Endodermal cell (in vitro differentiated cells): ENCODE results near the gene PFKFB2. TPM values are rescaled to one million over a fixed set of nuclear protein-coding genes. Genes with fewer than 3 reads are reported as not detected.

ENCODE experiments used
- DNase-seq: peaks from one replicate; pipeline ENCODE4 v3.0.0-alpha.2; 2017
- H3K27ac ChIP-seq: 2 replicates; pipeline ENCODE4 v1.5.1; 2013; ENCODE audit warnings: mild to moderate bottlenecking, low read depth, low read length, moderate library complexity
- H3K27me3 ChIP-seq: 2 replicates; pipeline ENCODE4 v1.6.1; 2013; ENCODE audit warnings: mild to moderate bottlenecking, low read length, moderate library complexity; ENCODE audit not compliant: insufficient read depth, control insufficient read depth, poor library complexity, severe bottlenecking
- H3K36me3 ChIP-seq: 2 replicates; pipeline ENCODE4 v1.7.0; 2013; ENCODE audit warnings: mild to moderate bottlenecking, low read length, moderate library complexity; ENCODE audit not compliant: control insufficient read depth, insufficient read depth
- H3K4me1 ChIP-seq: one replicate; pipeline ENCODE4 v1.7.0; 2013; ENCODE audit warnings: low read length; ENCODE audit not compliant: control insufficient read depth, insufficient read depth
- H3K4me3 ChIP-seq: 2 replicates; pipeline ENCODE4 v1.5.1; 2013; ENCODE audit warnings: mild to moderate bottlenecking, low read length, moderate library complexity
- H3K9ac ChIP-seq: 2 replicates; pipeline ENCODE4 v1.6.1; 2013; ENCODE audit warnings: mild to moderate bottlenecking, low read length, moderate library complexity; ENCODE audit not compliant: poor library complexity, severe bottlenecking; ENCODE audit errors: extremely low read depth
- H3K9me3 ChIP-seq: 2 replicates; pipeline ENCODE4 v1.6.1; 2013; ENCODE audit warnings: mild to moderate bottlenecking, low read length, moderate library complexity; ENCODE audit not compliant: control insufficient read depth
- H3K27ac Mint-ChIP-seq: 2 replicates; pipeline ENCODE4 v1.8.0; 2020; ENCODE audit warnings: mixed read lengths
- H3K27me3 Mint-ChIP-seq: 2 replicates; pipeline ENCODE4 v1.8.0; 2021; ENCODE audit warnings: mild to moderate bottlenecking, mixed read lengths; ENCODE audit not compliant: insufficient read depth
- H3K36me3 Mint-ChIP-seq: 2 replicates; pipeline ENCODE4 v1.8.0; 2020; ENCODE audit warnings: low read depth, mixed read lengths
- H3K4me1 Mint-ChIP-seq: 2 replicates; pipeline ENCODE4 v1.8.0; 2020; ENCODE audit warnings: mixed read lengths
- H3K4me3 Mint-ChIP-seq: 2 replicates; pipeline ENCODE4 v1.8.0; 2020; ENCODE audit warnings: mild to moderate bottlenecking, moderate library complexity, mixed read lengths
- H3K9me3 Mint-ChIP-seq: 2 replicates; pipeline ENCODE4 v1.8.0; 2020; ENCODE audit warnings: mild to moderate bottlenecking, mixed read lengths
- total RNA-seq, 2 donors: library from RNA; stranded (reverse); fragmentation: NEBNext Ultra II Directional in 1 of 2; extraction: Animal tissue kit (Norgen Biotek cat#: 25700) in 1 of 2; gene quantifications; 2 replicates in 1 of 2; 3 replicates in 1 of 2; pipeline ENCODE4 v1.2.1, GENCODE V29; 2021
- TF ChIP-seq, protein P1 (sequence below): fragments of 200-600 bp; sonication (generic); conservative IDR thresholded peaks from 2 replicates; pipeline ENCODE4 v1.5.0; 2021; ENCODE audit warnings: antibody characterized with exemption, mild to moderate bottlenecking

Gene PFKFB2
- total RNA-seq, 2 donors from 2014 or later = 11.2 to 13.4 TPM

- Histone ChIP-seq H3K36me3 (no peaks in the 10 kb centered on the region), H3K27me3 (no peaks in the 10 kb centered on the region), H3K9me3 (peaks cover 14% of the 10 kb centered on the region), H3K4me3 (no peak overlapping the region), H3K27ac (no peak overlapping the region), H3K4me1 (no peaks in the 10 kb centered on the region), H3K9ac (no peak overlapping the region)
- H3K27ac Mint-ChIP-seq = no peak overlapping the region
- DNase-seq = no peak
- H3K27me3 Mint-ChIP-seq = no peaks in the 10 kb centered on the region
- peaks cover 14% of the 10 kb centered on the region for H3K9me3 Mint-ChIP-seq
- no peak overlapping the region for H3K4me3 Mint-ChIP-seq
- TF ChIP-seq, protein P1, sequence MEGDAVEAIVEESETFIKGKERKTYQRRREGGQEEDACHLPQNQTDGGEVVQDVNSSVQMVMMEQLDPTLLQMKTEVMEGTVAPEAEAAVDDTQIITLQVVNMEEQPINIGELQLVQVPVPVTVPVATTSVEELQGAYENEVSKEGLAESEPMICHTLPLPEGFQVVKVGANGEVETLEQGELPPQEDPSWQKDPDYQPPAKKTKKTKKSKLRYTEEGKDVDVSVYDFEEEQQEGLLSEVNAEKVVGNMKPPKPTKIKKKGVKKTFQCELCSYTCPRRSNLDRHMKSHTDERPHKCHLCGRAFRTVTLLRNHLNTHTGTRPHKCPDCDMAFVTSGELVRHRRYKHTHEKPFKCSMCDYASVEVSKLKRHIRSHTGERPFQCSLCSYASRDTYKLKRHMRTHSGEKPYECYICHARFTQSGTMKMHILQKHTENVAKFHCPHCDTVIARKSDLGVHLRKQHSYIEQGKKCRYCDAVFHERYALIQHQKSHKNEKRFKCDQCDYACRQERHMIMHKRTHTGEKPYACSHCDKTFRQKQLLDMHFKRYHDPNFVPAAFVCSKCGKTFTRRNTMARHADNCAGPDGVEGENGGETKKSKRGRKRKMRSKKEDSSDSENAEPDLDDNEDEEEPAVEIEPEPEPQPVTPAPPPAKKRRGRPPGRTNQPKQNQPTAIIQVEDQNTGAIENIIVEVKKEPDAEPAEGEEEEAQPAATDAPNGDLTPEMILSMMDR = no peak
- no peaks in the 10 kb centered on the region for H3K36me3 Mint-ChIP-seq
- no peaks in the 10 kb centered on the region for H3K4me1 Mint-ChIP-seq
These were observed 76.0 kb downstream of the PFKFB2 start for GRCh38 chr1:207129053-207129452.

Other genes starting within 250 kb of the PFKFB2 start
- gene IL20, start 187.7 kb upstream of the PFKFB2 start, total RNA-seq = not detected
- not detected for gene IL24, start 155.8 kb upstream of the PFKFB2 start, total RNA-seq
- gene FCMR, start 131.3 kb upstream of the PFKFB2 start, total RNA-seq = not detected
- not detected for gene PIGR, start 106.8 kb upstream of the PFKFB2 start, total RNA-seq
- not detected for gene FCAMR, start 82.8 kb upstream of the PFKFB2 start, total RNA-seq
- gene C1orf116, start 20.5 kb upstream of the PFKFB2 start, total RNA-seq = under 1 TPM; 0.55 to 0.60 TPM
- gene YOD1, start 2.1 kb upstream of the PFKFB2 start, total RNA-seq = 10 to 100 TPM; 10.8 to 18.8 TPM
- gene C4BPB, start 35.6 kb downstream of the PFKFB2 start, total RNA-seq = not detected
- gene C4BPA, start 51.0 kb downstream of the PFKFB2 start, total RNA-seq = not detected